Head of caudate nucleus (tissue), 42 donors: ENCODE data around the gene ETV5.

Experiments
- DNase-seq, 42 donors: peaks; one replicate each; pipeline versions ENCODE4 v3.0.0 to v3.0.0-alpha.2; 2020 to 2021; ENCODE audit warnings: mixed read lengths in 7 of 42
- intact Hi-C: fragments of 100-400 bp; cut with DNase I; formaldehyde crosslinking; loops from one replicate; pipeline ENCODE4 v1.15.0; 2022

The ETV5 gene

GRCh38 chr3:186108941-186109865, at the start of gene ETV5:
TSS of gene ETV5 (minus strand) at chr3:186109089. CDS start at chr3:186105868, 3,221 bp downstream.
- intact Hi-C loops: loop anchor here (5.0 kb wide), 2 partner anchors 113 to 127 kb away; no protein-coding TSS in a partner anchor
- peak; percentile 98 to 100 (median 100) for DNase-seq

DNA sequence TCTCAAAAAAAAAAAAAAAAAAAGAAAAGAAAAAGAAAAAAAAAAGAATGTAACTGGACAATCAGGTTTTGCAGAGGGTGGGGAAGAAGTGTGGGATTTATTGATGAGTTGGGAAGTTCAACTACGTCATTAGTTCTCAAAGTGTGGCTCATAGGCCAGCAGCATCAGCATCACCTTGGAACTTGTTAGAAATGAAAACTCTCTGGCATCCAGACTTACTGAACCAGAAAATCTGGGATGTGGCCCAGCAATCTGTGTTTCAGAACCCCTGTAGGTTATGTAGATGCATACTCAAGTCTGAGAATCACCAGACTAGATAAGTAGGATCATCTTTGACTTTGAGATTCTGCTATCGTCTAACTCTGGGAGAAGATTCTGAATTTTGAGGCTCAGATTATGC, 45.8 kb upstream of the ETV5 start:
- DNase-seq: no peak
- intact Hi-C loops: no loop called here

- DNase-seq: no peak
- intact Hi-C loops: no loop called here
Measured at GRCh38 chr3:186152889-186153292, 44.0 kb upstream of the ETV5 start.

DNA sequence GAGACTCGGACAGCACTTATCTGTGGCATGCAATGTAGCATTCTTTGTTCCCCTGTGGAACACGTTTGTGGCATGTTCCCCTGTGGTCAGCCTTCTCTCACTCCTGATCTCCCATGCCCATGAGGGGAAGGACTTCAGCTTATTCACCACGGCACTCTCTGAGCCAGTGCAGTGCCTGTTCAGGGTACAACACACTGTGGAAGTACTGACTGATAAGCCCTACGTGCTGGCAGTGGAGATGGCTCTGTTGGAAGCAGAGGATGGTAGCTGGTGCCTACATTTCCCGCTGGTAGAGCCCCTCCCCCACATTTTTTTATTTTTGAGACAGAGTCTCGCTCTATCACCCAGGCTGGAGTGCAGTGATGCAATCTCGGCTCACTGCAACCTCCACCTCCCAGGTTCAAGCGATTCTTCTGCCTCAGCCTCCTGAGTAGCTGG, 43.5 kb upstream of the ETV5 start:
- intact Hi-C loops: no loop called here
- DNase-seq: no peak

DNA sequence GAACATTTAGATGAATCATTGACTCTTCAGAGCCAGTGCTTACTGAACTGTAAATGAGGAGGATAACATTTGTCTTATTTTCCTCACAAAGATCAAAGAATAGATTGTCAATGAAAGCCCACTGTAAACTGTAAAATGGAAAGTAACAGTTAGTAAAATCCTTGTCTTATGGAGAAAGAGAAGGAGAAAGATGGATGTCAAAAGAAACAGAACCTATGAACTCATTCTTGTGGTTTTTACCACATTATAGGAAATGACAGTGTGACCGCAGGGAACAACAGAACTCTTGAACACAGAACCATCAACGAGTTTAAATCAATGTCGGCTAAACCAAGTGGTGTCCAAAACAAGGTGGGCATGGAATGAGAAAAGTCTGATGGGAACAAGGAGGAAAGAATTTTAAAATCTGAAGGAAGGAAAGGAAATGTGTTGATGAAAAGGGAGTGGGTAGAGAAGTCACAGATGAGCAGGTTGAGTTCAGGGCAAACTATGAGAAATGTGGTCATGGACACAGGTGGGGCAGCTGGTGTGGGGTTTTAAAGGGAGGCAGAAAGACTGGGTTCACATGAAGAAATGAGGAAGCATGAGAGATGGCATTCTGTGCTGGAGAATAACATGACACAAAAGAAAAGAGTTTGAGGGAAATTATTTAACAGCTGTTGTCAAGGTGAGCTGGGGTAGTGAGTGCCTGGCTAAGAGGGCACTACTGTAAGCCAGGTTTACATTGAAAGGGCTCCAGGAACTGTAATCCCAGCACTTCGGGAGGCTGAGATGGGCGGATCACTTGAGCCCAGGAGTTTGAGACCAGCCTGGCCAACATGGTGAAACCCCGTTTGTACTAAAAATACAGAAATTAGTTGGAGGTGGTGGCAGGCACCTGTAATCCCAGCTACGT, 42.4 kb upstream of the ETV5 start:
- DNase-seq: no peak

DNA sequence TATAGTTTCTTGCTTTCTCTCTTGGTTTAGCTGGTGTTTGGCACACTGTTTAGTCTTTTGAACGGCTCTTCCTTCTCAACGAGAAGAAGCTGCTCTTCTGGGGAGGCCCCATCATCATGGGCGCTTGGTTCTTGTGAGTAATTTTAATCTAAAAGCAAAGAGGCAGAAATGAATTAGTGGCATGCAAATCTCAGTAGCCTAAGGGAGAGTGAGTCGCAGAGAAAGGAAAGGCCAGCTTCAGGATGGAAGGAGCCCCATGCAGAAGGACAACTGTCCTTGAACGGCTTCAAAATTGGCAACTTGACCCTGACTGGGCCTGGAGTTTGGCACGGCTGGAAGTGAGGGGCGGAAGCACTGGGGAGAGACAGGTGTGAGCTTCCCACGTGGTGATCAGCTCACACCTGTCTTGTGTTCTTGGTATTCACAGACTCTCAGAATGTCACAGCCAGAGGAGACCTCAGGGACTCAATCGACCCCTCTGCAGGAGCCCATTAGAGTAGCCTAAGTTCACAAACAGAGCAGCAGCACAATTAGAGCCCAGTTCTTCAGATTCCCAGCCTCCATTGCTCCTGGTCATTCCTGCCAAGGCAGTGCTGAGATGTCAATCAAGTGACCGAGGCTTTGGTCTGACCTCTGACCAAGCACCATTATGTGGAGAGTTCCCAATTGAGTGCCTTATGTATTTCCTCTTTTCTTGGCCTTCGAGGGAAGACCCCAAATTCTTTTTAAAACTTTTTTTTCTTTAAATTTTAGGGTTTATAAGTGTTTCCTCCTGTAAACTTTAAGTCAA, 41.3 kb upstream of the ETV5 start:
- DNase-seq: peak in 1 of 42 donors; percentile 38
- intact Hi-C loops: no loop called here

More for the DNA sequence above, 42.4 kb upstream of the ETV5 start:
- intact Hi-C loops: no loop called here

DNA sequence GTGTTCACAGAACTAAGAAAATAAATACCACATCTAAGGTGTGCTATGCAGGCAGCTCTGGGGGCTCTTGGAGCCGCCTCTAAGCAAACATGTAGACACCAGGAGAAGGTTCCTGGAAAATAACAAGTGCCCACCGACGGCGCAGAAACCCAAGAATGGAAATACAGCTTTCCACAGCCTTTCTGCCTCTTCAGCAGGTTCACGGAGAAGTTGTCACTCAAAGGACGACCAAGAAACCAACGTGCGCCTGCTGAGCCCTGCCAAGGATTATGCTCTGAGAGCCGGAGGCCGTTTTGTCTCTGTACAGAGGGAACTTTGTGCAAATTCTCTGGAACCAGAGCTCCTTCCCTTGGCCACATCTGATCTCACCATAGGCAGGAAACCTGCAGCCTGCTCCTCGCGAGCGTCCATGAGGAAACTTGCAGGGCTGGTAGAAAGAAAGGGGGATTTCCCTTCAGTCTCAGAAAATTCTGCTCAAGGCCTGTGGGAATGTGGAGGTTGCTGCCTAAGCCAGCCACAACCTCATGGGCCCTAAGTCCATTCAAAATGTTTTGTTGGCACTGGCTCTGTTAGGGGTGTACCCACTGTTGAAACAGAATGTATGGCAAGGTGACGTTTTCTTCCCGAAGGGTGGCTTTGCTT, 40.6 kb upstream of the ETV5 start:
- peak in 1 of 42 donors; percentile 14 for DNase-seq
- intact Hi-C loops: no loop called here

DNA sequence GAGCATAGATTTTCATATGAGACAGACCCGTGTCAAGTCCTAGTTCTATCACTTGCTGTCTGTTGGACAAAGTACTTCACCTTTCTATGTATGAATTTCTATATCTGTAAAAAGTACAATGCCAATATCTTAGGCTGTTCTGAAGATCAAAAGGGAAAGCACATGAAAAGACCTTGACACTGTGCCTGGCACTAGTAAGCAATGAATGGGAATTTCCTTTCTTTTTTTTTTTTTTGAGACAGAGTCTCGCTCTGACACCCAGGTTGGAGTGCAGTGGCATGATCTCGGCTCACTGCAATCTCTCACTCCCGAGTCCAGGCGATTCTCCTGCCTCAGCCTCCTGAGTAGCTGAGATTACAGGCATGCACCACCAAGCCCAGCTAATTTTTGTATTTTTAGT, 35.4 kb upstream of the ETV5 start:
- peak in 1 of 42 donors; percentile 0 for DNase-seq
- intact Hi-C loops: no loop called here

- intact Hi-C loops: no loop called here
- DNase-seq: no peak
Measured at GRCh38 chr3:186143250-186143649, 34.4 kb upstream of the ETV5 start.

DNA sequence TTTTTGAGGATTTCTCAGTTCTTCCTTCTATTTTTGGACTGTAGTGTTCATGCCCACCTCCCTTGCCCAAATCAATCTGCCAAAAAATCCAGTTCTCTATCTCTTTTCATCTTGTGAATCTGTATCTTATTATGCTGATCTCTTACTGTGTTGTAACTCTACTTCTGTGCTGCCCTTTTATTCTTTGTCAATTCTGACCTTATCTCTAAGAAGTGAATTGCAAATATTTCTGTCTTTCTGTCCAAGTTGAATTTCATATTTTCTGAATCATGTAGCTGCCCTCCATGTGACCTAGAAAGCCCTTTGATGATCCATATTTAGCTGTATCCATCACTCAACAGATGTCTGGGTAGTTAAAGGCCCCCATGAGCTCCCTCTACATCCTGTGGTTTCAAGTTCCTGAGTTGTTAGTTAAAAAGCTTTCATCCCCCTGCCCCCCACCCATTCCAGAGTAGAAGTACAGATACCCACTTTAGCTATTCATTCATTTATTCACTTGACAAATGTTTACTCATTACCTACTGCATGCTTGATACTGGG, 33.6 kb upstream of the ETV5 start:
- intact Hi-C loops: no loop called here
- no peak for DNase-seq

DNA sequence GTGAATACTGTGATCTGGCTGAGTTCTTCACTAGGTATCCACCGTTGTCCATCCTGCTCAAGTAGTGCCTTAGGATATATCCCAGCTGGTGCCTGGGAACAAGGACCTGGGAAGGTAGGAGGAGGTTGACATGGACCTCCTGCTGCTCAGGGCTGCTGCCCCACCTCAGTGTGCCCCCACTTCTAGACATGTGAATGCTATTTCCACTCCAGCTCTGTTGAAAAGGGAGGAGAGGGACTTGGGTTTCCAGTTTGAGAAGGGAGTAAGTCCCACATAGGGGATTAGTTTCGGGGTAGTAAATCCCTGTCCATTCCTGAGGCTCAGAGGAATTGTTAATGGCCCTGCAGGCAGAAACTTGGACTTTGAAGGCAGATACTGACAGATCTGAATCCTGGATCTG, 32.9 kb upstream of the ETV5 start:
- peak in 1 of 42 donors; percentile 20 for DNase-seq
- intact Hi-C loops: no loop called here

GRCh38 chr3:186138272-186138981, 29.5 kb upstream of the ETV5 start:
- peak in 9 of 42 donors; percentile 8 to 67 (median 21) for DNase-seq
- intact Hi-C loops: no loop called here

DNA sequence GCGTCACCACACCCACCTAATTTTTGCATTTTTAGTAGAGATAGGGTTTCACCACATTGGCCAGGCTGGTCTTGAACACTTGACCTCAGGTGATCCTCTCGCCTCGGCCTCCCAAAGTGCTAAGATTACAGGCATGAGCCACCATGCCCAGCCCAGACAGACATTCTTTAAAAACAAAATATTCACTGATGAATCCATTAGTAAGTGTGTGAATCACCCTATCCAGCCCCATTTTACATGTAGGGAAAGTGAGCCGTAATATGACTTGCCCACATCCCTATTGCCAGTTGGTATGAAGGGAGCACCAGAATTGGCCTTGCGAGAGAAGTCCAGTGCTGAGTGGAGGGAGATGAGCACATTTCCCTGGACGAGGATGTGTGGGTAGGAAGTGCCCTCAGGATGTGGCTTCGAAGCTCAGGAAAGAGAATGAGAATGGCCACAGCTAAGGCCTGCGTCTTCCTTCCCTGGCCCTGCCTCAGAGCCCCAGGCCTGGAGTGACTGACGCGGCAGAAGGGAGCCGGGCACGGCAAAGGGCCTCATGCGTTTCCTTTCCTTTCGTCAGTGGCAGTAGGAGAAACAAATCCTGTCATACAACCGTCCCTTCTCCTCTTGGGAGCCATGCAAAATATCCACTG, 28.3 kb upstream of the ETV5 start:
- peak in 1 of 42 donors; percentile 9 for DNase-seq
- intact Hi-C loops: no loop called here

GRCh38 chr3:186133980-186134379, 25.1 kb upstream of the ETV5 start:
- no peak for DNase-seq
- intact Hi-C loops: no loop called here

DNA sequence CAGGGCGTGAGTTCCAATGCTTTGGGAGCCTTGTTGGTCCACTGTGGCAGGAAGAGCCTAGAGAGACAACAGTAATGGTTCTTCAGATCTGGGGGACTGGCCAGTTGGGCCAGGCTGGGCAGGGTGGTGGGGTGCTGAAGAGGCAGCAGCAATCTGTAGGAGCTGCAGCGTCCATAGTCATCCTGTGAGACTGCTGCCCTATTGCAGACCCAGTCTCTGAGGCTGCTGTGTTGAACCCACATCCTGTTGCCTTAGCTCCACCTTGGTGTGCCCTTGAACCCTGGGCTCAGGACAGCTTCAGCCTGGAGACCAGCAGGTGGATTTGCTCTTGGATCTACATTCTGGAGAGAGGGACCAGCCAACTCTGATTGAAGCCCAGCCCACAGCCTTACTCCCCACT, 23.6 kb upstream of the ETV5 start:
- no peak for DNase-seq
- intact Hi-C loops: no loop called here

- intact Hi-C loops: no loop called here
- peak in 1 of 42 donors; percentile 17 for DNase-seq
Measured at GRCh38 chr3:186129206-186129605, 20.3 kb upstream of the ETV5 start.

DNA sequence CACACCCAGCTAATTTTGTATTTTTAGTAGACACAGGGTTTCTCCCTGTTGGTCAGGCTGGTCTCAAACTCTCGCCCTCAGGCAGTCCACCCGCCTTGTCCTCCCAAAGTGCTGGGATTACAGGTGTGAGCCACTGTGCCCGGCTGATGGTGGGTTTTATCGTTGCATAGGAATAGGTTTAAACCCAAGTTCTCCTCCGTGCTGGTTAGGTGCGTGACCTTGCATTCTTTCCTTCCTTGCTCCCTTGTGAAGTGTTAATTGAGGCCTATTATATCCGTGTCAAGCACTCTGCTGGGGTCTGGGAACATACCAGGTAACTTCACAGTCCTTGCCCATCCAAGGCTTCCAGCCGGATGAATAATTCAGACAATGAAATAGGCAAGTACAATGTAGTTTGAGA, 19.3 kb upstream of the ETV5 start:
- DNase-seq: peak in 1 of 42 donors; percentile 15
- intact Hi-C loops: no loop called here
